NOMO-1 treated with DMSO at 0.1 percent for 48 hours (cell line): ENCODE results near the gene ANKRD37.

Experiments used
- DNase-seq: peaks from one replicate; lab custom pipeline; 2025; ENCODE audit not compliant: unreplicated experiment; lab: John Stamatoyannopoulos, UW

The ANKRD37 gene

GRCh38 chr4:185379326-185380295 lies 17.0 kb upstream of the ANKRD37 start:
- DNase-seq, result no peak

- no peak for DNase-seq
Observed at GRCh38 chr4:185380320-185380719, 16.3 kb upstream of the ANKRD37 start.

GRCh38 chr4:185381288-185382196 lies 15.1 kb upstream of the ANKRD37 start:
- no peak for DNase-seq

- DNase-seq, result no peak
Observed at GRCh38 chr4:185382754-185383153, 13.9 kb upstream of the ANKRD37 start.

- no peak for DNase-seq
Observed at GRCh38 chr4:185383451-185383850, 13.2 kb upstream of the ANKRD37 start.

GRCh38 chr4:185384061-185384460 lies 12.6 kb upstream of the ANKRD37 start:
- no peak for DNase-seq

GRCh38 chr4:185384930-185385331 lies 11.7 kb upstream of the ANKRD37 start:
- DNase-seq, result no peak

GRCh38 chr4:185387957-185388356 lies 8.7 kb upstream of the ANKRD37 start:
- DNase-seq, result no peak

- DNase-seq, result no peak
Observed at GRCh38 chr4:185390941-185391340, 5.7 kb upstream of the ANKRD37 start.

- no peak for DNase-seq
Observed at GRCh38 chr4:185392156-185392555, 4.5 kb upstream of the ANKRD37 start.

GRCh38 chr4:185394568-185395237 lies 1.9 kb upstream of the ANKRD37 start:
- DNase-seq, result no peak

- DNase-seq, result peak; percentile 11
Observed at GRCh38 chr4:185395238-185395955, 1.2 kb upstream of the ANKRD37 start, which contains the start of gene LRP2BP. TSS of gene LRP2BP (minus strand) at chr4:185395924. CDS start at chr4:185378186, 17,738 bp downstream.

- DNase-seq, result peak; percentile 92
Observed at GRCh38 chr4:185395956-185396723, 501 bp upstream of the ANKRD37 start.

GRCh38 chr4:185398618-185399017 lies 2.0 kb downstream of the ANKRD37 start:
- no peak for DNase-seq

GRCh38 chr4:185399466-185399865 lies 2.8 kb downstream of the ANKRD37 start:
- DNase-seq, result no peak

- no peak for DNase-seq
Observed at GRCh38 chr4:185404031-185404430, 7.4 kb downstream of the ANKRD37 start.

- DNase-seq, result peak; percentile 78
Observed at GRCh38 chr4:185405296-185405999, 8.8 kb downstream of the ANKRD37 start.

GRCh38 chr4:185408432-185408831 lies 11.8 kb downstream of the ANKRD37 start:
- DNase-seq, result no peak

GRCh38 chr4:185411849-185412248 lies 15.2 kb downstream of the ANKRD37 start:
- no peak for DNase-seq
